ENCODE results near the gene GOLGB1.

The GOLGB1 gene

GRCh38 chr3:121649645-121650044 is 99.9 kb downstream of the GOLGB1 start:
- no peak overlapping the region for H3K4me3 ChIP-seq (ENCODE audit: low read length)
- no peak for DNase-seq (ENCODE audit: low read depth)
- TF ChIP-seq CTCF (conservative IDR thresholded peaks at IDR 0.05; ENCODE audit: low read length) = no peak

GRCh38 chr3:121648219-121648958 is 101.2 kb downstream of the GOLGB1 start:
- DNase-seq (ENCODE audit: low read depth) = no peak
- H3K4me3 ChIP-seq (ENCODE audit: low read length) = no peak overlapping the region
- no peak for TF ChIP-seq CTCF (conservative IDR thresholded peaks at IDR 0.05; ENCODE audit: low read length)

GRCh38 chr3:121645054-121645453 is 104.5 kb downstream of the GOLGB1 start:
- no peak overlapping the region for H3K4me3 ChIP-seq (ENCODE audit: low read length)
- TF ChIP-seq CTCF (conservative IDR thresholded peaks at IDR 0.05; ENCODE audit: low read length) = no peak
- no peak for DNase-seq (ENCODE audit: low read depth)

- no peak for DNase-seq (ENCODE audit: low read depth)
- TF ChIP-seq CTCF (conservative IDR thresholded peaks at IDR 0.05; ENCODE audit: low read length) = no peak
- no peak overlapping the region for H3K4me3 ChIP-seq (ENCODE audit: low read length)
Measured at GRCh38 chr3:121642601-121643314, 106.8 kb downstream of the GOLGB1 start.

GRCh38 chr3:121641127-121641526 is 108.4 kb downstream of the GOLGB1 start:
- DNase-seq (ENCODE audit: low read depth) = no peak
- TF ChIP-seq CTCF (conservative IDR thresholded peaks at IDR 0.05; ENCODE audit: low read length) = no peak
- H3K4me3 ChIP-seq (ENCODE audit: low read length) = no peak overlapping the region

GRCh38 chr3:121637922-121638321 is 111.6 kb downstream of the GOLGB1 start:
- no peak for TF ChIP-seq CTCF (conservative IDR thresholded peaks at IDR 0.05; ENCODE audit: low read length)

GRCh38 chr3:121630355-121630754 is 119.2 kb downstream of the GOLGB1 start:
- no peak overlapping the region for H3K4me3 ChIP-seq (ENCODE audit: low read length)
- TF ChIP-seq CTCF (conservative IDR thresholded peaks at IDR 0.05; ENCODE audit: low read length) = no peak
- DNase-seq (ENCODE audit: low read depth) = no peak

More at GRCh38 chr3:121637922-121638321, 111.6 kb downstream of the GOLGB1 start:
- no peak overlapping the region for H3K4me3 ChIP-seq (ENCODE audit: low read length)
- no peak for DNase-seq (ENCODE audit: low read depth)

Measured in AG10803 (cell line).